OCI-LY1 (cell line): ENCODE measurements around the gene FASN.

Source experiments
- H2AFZ ChIP-seq: fragments of 200-600 bp; sonication (generic), shearing (Covaris generic); 2 replicates; pipeline ENCODE4 v1.6.0; 2014; ENCODE audit warnings: antibody characterized with exemption, mild to moderate bottlenecking, low read length
- H3F3A ChIP-seq: fragments of 200-600 bp; sonication (generic), shearing (Covaris generic); 2 replicates; pipeline ENCODE4 v1.6.0; 2014; ENCODE audit warnings: mild to moderate bottlenecking, antibody characterized with exemption, low read length, moderate library complexity; ENCODE audit not compliant: insufficient read depth
- H3K27ac ChIP-seq: fragments of 200-600 bp; sonication (generic); 2 replicates; pipeline ENCODE4 v1.5.1; 2014; ENCODE audit warnings: low read length, mixed run types, mild to moderate bottlenecking, low read depth; ENCODE audit not compliant: poor library complexity, severe bottlenecking
- H3K27me3 ChIP-seq: fragments of 200-600 bp; sonication (generic); 2 replicates; pipeline ENCODE4 v1.6.0; 2014; ENCODE audit warnings: antibody characterized with exemption, mild to moderate bottlenecking, low read length, moderate library complexity; ENCODE audit not compliant: insufficient read depth
- H3K36me3 ChIP-seq: fragments of 200-600 bp; sonication (generic); 2 replicates; pipeline ENCODE4 v1.6.1; 2014; ENCODE audit warnings: mild to moderate bottlenecking, antibody characterized with exemption, low read length, moderate library complexity, mixed read lengths; ENCODE audit not compliant: insufficient read depth
- H3K4me1 ChIP-seq: fragments of 200-600 bp; sonication (generic); 2 replicates; pipeline ENCODE4 v1.5.1; 2014; ENCODE audit warnings: mild to moderate bottlenecking, low read length, moderate library complexity; ENCODE audit not compliant: insufficient read depth, severe bottlenecking
- H3K4me2 ChIP-seq: fragments of 200-600 bp; sonication (generic), shearing (Covaris generic); 2 replicates; pipeline ENCODE4 v1.6.1; 2014; ENCODE audit warnings: low read length
- H3K4me3 ChIP-seq: fragments of 200-600 bp; sonication (generic); 2 replicates; pipeline ENCODE4 v1.5.1; 2014; ENCODE audit warnings: low read length, low read depth, mild to moderate bottlenecking, mixed read lengths; ENCODE audit not compliant: poor library complexity, severe bottlenecking
- H3K79me2 ChIP-seq: fragments of 200-600 bp; shearing (Covaris generic); 2 replicates; pipeline ENCODE4 v1.6.1; 2016; ENCODE audit warnings: mixed run types, low read length, mixed read lengths; ENCODE audit not compliant: insufficient read depth
- H3K9ac ChIP-seq: fragments of 200-600 bp; sonication (generic), shearing (Covaris generic); 2 replicates; pipeline ENCODE4 v1.6.1; 2014; ENCODE audit warnings: mild to moderate bottlenecking, low read length, mixed read lengths
- H3K9me2 ChIP-seq: fragments of 200-600 bp; sonication (generic), shearing (Covaris generic); 2 replicates; pipeline ENCODE4 v1.6.1; 2014; ENCODE audit warnings: low read depth, mild to moderate bottlenecking, low read length, mixed read lengths
- H3K9me3 ChIP-seq: fragments of 200-600 bp; shearing (Covaris generic); 2 replicates; pipeline ENCODE4 v1.6.1; 2014; ENCODE audit warnings: low read length, mixed read lengths
- H4K20me1 ChIP-seq: fragments of 200-600 bp; sonication (generic), shearing (Covaris generic); 2 replicates; pipeline ENCODE4 v1.6.0; 2016; ENCODE audit warnings: mild to moderate bottlenecking, low read length; ENCODE audit not compliant: insufficient read depth
- EZH2 ChIP-seq: fragments of 200-600 bp; sonication (generic), shearing (Covaris generic); IDR thresholded peaks from 2 replicates; pipeline ENCODE4 v1.8.0; 2017; ENCODE audit warnings: borderline replicate concordance, mixed run types, mild to moderate bottlenecking, antibody characterized with exemption, low read length, moderate library complexity, mixed read lengths
- TF ChIP-seq, protein P1 (sequence below): fragments of 200-600 bp; sonication (generic), shearing (Covaris generic); IDR thresholded peaks from 2 replicates; pipeline ENCODE4 v1.5.1; 2017; ENCODE audit warnings: mild to moderate bottlenecking, antibody characterized with exemption, low read length, moderate library complexity, mixed read lengths

Gene FASN

DNA sequence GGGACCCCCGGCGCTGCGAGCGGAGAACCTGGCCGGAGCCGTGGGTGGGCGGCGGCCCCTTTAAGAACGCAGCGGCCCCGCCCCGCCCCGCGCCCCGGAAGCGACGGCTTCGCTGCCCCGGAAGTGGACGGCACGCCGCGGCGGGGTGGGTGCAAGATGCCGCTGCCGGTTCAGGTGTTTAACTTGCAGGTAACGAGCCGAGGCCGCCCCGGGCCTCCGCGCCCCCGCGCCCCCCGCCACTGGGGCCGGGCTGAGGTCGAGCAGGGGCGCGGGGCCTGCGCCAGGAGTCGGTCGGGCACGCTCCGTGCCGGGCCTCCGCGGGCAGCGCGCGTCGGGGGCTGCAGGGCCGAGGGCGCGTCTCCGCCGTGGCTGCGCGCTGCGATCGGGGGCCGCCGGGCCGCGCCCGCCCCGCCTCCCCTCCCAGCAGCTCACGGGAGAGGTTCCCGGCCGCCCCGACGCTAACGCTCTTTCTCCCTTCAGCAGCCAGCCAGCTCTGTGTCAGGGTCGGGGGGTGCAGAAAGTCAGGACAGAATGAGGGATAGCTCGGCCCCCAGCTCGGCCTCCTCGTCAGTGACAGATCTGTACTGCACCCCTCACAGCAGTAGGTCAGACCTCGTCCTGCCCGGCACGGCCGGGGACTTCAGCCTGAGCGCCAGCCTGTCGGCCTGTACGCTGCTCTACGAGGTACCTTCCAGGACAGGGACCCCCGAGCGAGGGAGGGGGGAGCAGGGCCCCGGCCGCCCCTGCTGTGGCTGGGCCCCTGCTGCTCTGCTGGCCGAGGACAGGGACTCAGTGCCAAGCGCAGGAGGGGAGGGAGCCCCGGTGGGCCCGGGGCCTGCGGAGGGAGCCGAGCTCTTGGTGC lies 46.0 kb downstream of the FASN start, which contains the start of the genes GPS1 and RFNG:
TSS of gene GPS1 (plus strand) at position 123 of the 862 bp plus-strand sequence. CDS start at position 157, 34 bp downstream.
TSS of gene RFNG (minus strand) at position 36 of the 862 bp plus-strand sequence. CDS start 45 bp downstream, outside the sequence.
- TF ChIP-seq EZH2 = no peak
- TF ChIP-seq, protein P1, sequence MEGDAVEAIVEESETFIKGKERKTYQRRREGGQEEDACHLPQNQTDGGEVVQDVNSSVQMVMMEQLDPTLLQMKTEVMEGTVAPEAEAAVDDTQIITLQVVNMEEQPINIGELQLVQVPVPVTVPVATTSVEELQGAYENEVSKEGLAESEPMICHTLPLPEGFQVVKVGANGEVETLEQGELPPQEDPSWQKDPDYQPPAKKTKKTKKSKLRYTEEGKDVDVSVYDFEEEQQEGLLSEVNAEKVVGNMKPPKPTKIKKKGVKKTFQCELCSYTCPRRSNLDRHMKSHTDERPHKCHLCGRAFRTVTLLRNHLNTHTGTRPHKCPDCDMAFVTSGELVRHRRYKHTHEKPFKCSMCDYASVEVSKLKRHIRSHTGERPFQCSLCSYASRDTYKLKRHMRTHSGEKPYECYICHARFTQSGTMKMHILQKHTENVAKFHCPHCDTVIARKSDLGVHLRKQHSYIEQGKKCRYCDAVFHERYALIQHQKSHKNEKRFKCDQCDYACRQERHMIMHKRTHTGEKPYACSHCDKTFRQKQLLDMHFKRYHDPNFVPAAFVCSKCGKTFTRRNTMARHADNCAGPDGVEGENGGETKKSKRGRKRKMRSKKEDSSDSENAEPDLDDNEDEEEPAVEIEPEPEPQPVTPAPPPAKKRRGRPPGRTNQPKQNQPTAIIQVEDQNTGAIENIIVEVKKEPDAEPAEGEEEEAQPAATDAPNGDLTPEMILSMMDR = no peak
- Histone ChIP-seq H4K20me1 (no peaks in the 10 kb centered on the region), H2AFZ (no peak within 1 kb of the TSS), H3K4me3 (peak within 1 kb of the TSS; percentile 100), H3K27ac (no peak within 1 kb of the TSS), H3K9me2 (no peaks in the 10 kb centered on the region), H3K27me3 (no peaks in the 10 kb centered on the region), H3K36me3 (peaks cover 37% of the 10 kb centered on the region), H3K9ac (peak within 1 kb of the TSS; percentile 81), H3K4me1 (peaks cover 27% of the 10 kb centered on the region), H3F3A (no peaks in the 10 kb centered on the region), H3K4me2 (peak within 1 kb of the TSS; percentile 88), H3K9me3 (no peaks in the 10 kb centered on the region), H3K79me2 (0 out of 2 replicates have a peak, but pooled peaks cover 4% of the 10 kb centered on the region)

DNA sequence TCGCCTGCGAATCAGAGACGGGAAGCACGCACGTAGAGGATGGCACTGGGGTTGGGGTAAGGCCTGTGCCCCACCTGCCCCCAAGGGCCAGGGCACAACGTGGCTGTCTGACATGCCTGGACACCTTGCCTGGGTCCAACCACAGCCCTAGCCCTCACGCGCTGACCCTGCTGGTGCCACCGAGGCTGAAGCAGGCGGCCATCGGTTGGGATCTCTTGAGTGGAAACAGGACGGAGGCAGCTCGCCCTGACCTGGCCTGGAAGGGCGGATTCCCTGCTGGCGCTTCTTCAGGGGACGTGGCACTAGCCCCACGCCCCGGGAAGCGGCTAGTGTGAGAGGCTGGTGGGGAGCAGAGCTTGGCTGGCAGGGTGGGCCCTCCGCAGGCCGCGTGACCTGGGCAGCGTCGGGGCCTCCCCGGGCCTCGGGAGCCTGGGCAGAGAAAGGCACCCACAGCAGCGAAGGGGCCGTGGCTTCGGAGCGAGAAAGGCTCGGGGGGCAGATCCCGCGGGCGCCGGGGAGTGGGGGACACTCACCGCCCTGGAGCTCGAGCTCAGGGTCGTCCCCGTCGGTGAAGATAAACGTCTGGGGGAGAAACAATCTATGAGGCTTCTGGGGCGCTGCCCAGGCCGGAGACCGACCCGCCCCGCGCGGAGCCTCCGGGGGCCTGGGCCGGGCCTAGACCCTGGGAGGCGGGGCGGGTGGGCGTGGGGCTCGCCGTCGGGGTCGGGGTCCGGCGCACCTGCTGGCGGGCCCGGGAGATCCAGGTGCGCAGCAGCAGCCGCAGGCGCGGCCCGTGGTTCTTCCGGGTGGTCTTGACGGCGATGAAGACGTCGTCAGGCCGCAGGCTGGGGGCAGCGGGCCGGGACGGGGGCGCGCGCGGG lies 47.0 kb downstream of the FASN start:
- Histone ChIP-seq H3K4me2 (peak overlapping the region; percentile 79), H3F3A (no peaks in the 10 kb centered on the region), H3K79me2 (0 out of 2 replicates have a peak, but pooled peaks cover 4% of the 10 kb centered on the region), H3K4me3 (peak overlapping the region; percentile 100), H3K9me2 (no peaks in the 10 kb centered on the region), H3K27me3 (no peaks in the 10 kb centered on the region), H2AFZ (no peak overlapping the region), H3K27ac (no peak overlapping the region), H3K36me3 (peaks cover 27% of the 10 kb centered on the region), H4K20me1 (no peaks in the 10 kb centered on the region), H3K9ac (peak overlapping the region; percentile 80), H3K9me3 (no peaks in the 10 kb centered on the region), H3K4me1 (peaks cover 27% of the 10 kb centered on the region)
- TF ChIP-seq, protein P1 = no peak
- TF ChIP-seq EZH2 = no peak

DNA sequence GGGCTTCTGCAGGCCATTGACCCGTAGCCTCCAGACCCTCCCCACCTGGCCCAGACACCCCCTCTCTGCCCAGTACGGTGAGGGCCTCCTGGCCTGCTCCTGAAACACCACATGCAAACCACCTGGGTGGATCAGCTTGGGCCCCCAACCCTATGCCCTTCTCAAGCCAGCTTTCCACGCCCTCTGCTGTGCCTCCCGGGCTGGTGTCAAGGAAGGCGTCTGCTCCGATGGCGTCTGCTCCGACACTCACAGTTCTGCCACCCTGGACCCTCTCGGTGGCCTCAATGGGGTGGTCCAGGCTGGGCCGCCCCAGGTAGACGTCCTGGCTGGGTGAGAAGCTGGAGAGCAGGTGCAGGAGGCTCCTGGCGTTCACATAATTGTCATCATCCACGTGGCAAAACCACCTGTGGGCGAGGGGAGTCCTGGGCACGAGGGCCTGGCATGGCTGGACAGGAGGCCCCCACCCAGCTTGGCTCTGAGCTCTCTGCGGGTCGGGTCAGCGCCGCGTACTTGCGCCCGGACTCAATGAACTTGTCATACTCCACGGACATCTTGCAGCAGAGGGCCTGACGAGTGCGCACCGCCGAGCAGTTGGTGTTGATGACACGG lies 47.8 kb downstream of the FASN start:
- Histone ChIP-seq H2AFZ (no peak overlapping the region), H3K4me1 (peaks cover 27% of the 10 kb centered on the region), H3K9me3 (no peaks in the 10 kb centered on the region), H3F3A (no peaks in the 10 kb centered on the region), H3K27ac (no peak overlapping the region), H3K9ac (no peak overlapping the region; the same call in 1 of the 2 replicates), H3K9me2 (no peaks in the 10 kb centered on the region), H3K4me2 (peak overlapping the region; percentile 79; the same call in 1 of the 2 replicates), H3K4me3 (peak overlapping the region; percentile 100), H3K27me3 (no peaks in the 10 kb centered on the region), H3K36me3 (peaks cover 19% of the 10 kb centered on the region), H4K20me1 (no peaks in the 10 kb centered on the region), H3K79me2 (0 out of 2 replicates have a peak, but pooled peaks cover 4% of the 10 kb centered on the region)
- TF ChIP-seq EZH2 = no peak
- TF ChIP-seq, protein P1 = no peak
